ENCODE results near the gene PTS. TPM values are rescaled to one million over a fixed set of nuclear protein-coding genes. Genes with fewer than 3 reads are reported as not detected.

PTS gene
- polyA plus RNA-seq, 3 donors: 11.8 to 25.0 (median 14.0) TPM

DNA sequence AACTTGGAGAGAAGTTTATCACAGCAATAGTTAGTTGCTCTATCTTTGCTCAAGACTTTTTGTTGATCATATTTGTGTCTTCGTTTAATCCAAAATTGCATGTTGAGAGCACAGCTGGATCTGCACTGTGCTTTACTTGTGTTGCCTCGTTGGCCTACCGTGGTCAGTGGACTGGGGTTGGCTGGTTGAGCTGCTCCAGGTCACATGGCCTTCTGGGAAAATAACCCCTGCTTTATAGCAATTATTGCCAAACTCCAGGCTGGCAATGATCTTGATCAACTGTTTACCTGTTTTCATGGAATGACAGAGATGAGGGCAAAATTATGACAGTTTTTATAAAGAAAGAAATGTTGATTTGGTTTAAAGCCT is 40.2 kb downstream of the PTS start:
- H3K79me2 ChIP-seq (ENCODE audit: insufficient read depth, low read length): no peaks in the 10 kb centered on the region
- no peaks in the 10 kb centered on the region for H4K20me1 ChIP-seq (ENCODE audit: insufficient read depth, low read length)
- Mint-ChIP-seq H3K4me3 (no peak overlapping the region), H3K9me3 (no peaks in the 10 kb centered on the region), H3K36me3 (no peaks in the 10 kb centered on the region), H3K27me3 (ENCODE audit: low read depth in 3 of 3) (no peaks in the 10 kb centered on the region), H3K4me1 (no peaks in the 10 kb centered on the region), H3K27ac (no peak overlapping the region)
- no peak overlapping the region for H3K9ac ChIP-seq (ENCODE audit: insufficient read depth, low read length, poor library complexity, severe bottlenecking)
- H3K9me3 ChIP-seq (replicated peaks in 1 of 2; ENCODE audit: control insufficient read depth in 1 of 2, insufficient read depth in 1 of 2, low read length in 2 of 2): no peaks in the 10 kb centered on the region
- no peak overlapping the region for H2AFZ ChIP-seq (ENCODE audit: insufficient read depth, low read depth, low read length, poor library complexity, severe bottlenecking)
- no peak overlapping the region for H3K27ac ChIP-seq (ENCODE audit: low read depth in 1 of 2, low read length in 2 of 2)
- peaks cover 0 to 6% of the 10 kb centered on the region in 2 donors for H3K4me1 ChIP-seq (ENCODE audit: control insufficient read depth in 1 of 2, insufficient read depth in 2 of 2, low read length in 2 of 2)
- H3K4me3 ChIP-seq (replicated peaks in 1 of 3; ENCODE audit: low read depth in 2 of 3, low read length in 3 of 3): no peak overlapping the region
- H3K36me3 ChIP-seq (replicated peaks in 1 of 2; ENCODE audit: control insufficient read depth in 1 of 2, insufficient read depth in 2 of 2, low read length in 2 of 2): no peaks in the 10 kb centered on the region
- no peaks in the 10 kb centered on the region for H3K27me3 ChIP-seq (ENCODE audit: control insufficient read depth in 2 of 2, insufficient read depth in 2 of 2, low read length in 2 of 2)
- TF ChIP-seq CTCF (IDR thresholded peaks at IDR 0.05): no peak
- 100% methylated on average over 2 of the region's 3 CpGs for WGBS (ENCODE audit: insufficient coverage)
- intact Hi-C loops (cut with micrococcal nuclease): no loop called here
- DNase-seq: no peak
- no peak overlapping the region for H3K4me2 ChIP-seq (replicated peaks; ENCODE audit: extremely low read depth, low read length, poor library complexity, severe bottlenecking)

- Mint-ChIP-seq H3K4me1 (no peaks in the 10 kb centered on the region), H3K36me3 (peaks cover 0 to under 1% of the 10 kb centered on the region in 2 donors), H3K4me3 (no peak overlapping the region), H3K9me3 (no peaks in the 10 kb centered on the region), H3K27me3 (ENCODE audit: low read depth in 3 of 3) (no peaks in the 10 kb centered on the region), H3K27ac (no peak overlapping the region)
- Histone ChIP-seq H3K9ac (ENCODE audit: insufficient read depth, low read length, poor library complexity, severe bottlenecking) (no peak overlapping the region), H3K27me3 (ENCODE audit: control insufficient read depth in 2 of 2, insufficient read depth in 2 of 2, low read length in 2 of 2) (no peaks in the 10 kb centered on the region), H3K79me2 (ENCODE audit: insufficient read depth, low read length) (no peaks in the 10 kb centered on the region), H3K4me2 (replicated peaks; ENCODE audit: extremely low read depth, low read length, poor library complexity, severe bottlenecking) (no peak overlapping the region), H3K36me3 (replicated peaks in 1 of 2; ENCODE audit: control insufficient read depth in 1 of 2, insufficient read depth in 2 of 2, low read length in 2 of 2) (no peaks in the 10 kb centered on the region), H2AFZ (ENCODE audit: insufficient read depth, low read depth, low read length, poor library complexity, severe bottlenecking) (no peak overlapping the region), H3K4me3 (replicated peaks in 1 of 3; ENCODE audit: low read depth in 2 of 3, low read length in 3 of 3) (no peak overlapping the region), H3K9me3 (replicated peaks in 1 of 2; ENCODE audit: control insufficient read depth in 1 of 2, insufficient read depth in 1 of 2, low read length in 2 of 2) (no peaks in the 10 kb centered on the region), H3K27ac (ENCODE audit: low read depth in 1 of 2, low read length in 2 of 2) (no peak overlapping the region), H4K20me1 (ENCODE audit: insufficient read depth, low read length) (no peaks in the 10 kb centered on the region), H3K4me1 (ENCODE audit: control insufficient read depth in 1 of 2, insufficient read depth in 2 of 2, low read length in 2 of 2) (peaks cover 0 to 6% of the 10 kb centered on the region in 2 donors)
- DNase-seq: no peak
- TF ChIP-seq CTCF (IDR thresholded peaks at IDR 0.05): no peak
- intact Hi-C loops (cut with micrococcal nuclease): no loop called here
- 78% methylated on average over 5 of the region's 5 CpGs for WGBS (ENCODE audit: insufficient coverage)
These were observed 41.0 kb downstream of the PTS start for GRCh38 chr11:112267188-112267591.

Data from CD14-positive monocyte (primary cell).